Glomerular visceral epithelial cell (primary cell): Measurements from ENCODE around the gene PLA2G4D.

Experiments used
- DNase-seq: peaks from one replicate; pipeline ENCODE4 v3.0.0-alpha.2; 2016; ENCODE audit errors: extremely low spot score

PLA2G4D gene

GRCh38 chr15:42094512-42094963 is at the start of gene PLA2G4D:
PLA2G4D (minus strand) TSS chr15:42094562; CDS start chr15:42094459, 103 bp downstream.
- no peak for DNase-seq

- no peak for DNase-seq
Measured at GRCh38 chr15:42143356-42143755, 49.0 kb upstream of the PLA2G4D start.

- no peak for DNase-seq
Measured at GRCh38 chr15:42141795-42142667, 47.7 kb upstream of the PLA2G4D start.

- no peak for DNase-seq
Measured at GRCh38 chr15:42141246-42141645, 46.9 kb upstream of the PLA2G4D start.

- DNase-seq, result no peak
Measured at GRCh38 chr15:42140383-42141070, 46.2 kb upstream of the PLA2G4D start.

- DNase-seq, result no peak
Measured at GRCh38 chr15:42139596-42139995, 45.2 kb upstream of the PLA2G4D start.

- DNase-seq, result no peak
Measured at GRCh38 chr15:42138968-42139386, 44.6 kb upstream of the PLA2G4D start.

GRCh38 chr15:42138411-42138810 is 44.0 kb upstream of the PLA2G4D start:
- no peak for DNase-seq

GRCh38 chr15:42137461-42138261 is 43.3 kb upstream of the PLA2G4D start:
- peak; percentile 48 for DNase-seq

GRCh38 chr15:42136513-42136912 is 42.2 kb upstream of the PLA2G4D start:
- DNase-seq, result no peak

GRCh38 chr15:42135351-42135750 is 41.0 kb upstream of the PLA2G4D start:
- DNase-seq, result no peak

- no peak for DNase-seq
Measured at GRCh38 chr15:42134617-42135245, 40.4 kb upstream of the PLA2G4D start.

GRCh38 chr15:42133886-42134502 is 39.6 kb upstream of the PLA2G4D start:
- peak; percentile 49 for DNase-seq

- DNase-seq, result no peak
Measured at GRCh38 chr15:42133356-42133755, 39.0 kb upstream of the PLA2G4D start.

- no peak for DNase-seq
Measured at GRCh38 chr15:42131826-42132806, 37.8 kb upstream of the PLA2G4D start.

GRCh38 chr15:42131006-42131405 is 36.6 kb upstream of the PLA2G4D start:
- no peak for DNase-seq

- no peak for DNase-seq
Measured at GRCh38 chr15:42130246-42130986, 36.1 kb upstream of the PLA2G4D start.

- DNase-seq, result no peak
Measured at GRCh38 chr15:42129364-42129763, 35.0 kb upstream of the PLA2G4D start.

- no peak for DNase-seq
Measured at GRCh38 chr15:42128476-42128875, 34.1 kb upstream of the PLA2G4D start.
